Peyer's patch (tissue), 4 donors: ENCODE measurements around the gene ELAVL1.

Experiments used
- CTCF ChIP-seq, 6 experiments: fragments of 450-650 bp in 4 of 6; fragments of 200-600 bp in 2 of 6; sonication (generic) in 1 of 6; IDR thresholded peaks; one replicate each; pipeline ENCODE4 v1.5.1; 2017 to 2019; ENCODE audit warnings: antibody characterized with exemption in 6 of 6, mild to moderate bottlenecking in 3 of 6, moderate library complexity in 1 of 6
- POLR2A ChIP-seq, 2 donors: fragments of 450-650 bp; IDR thresholded peaks; one replicate each; pipeline ENCODE4 v1.5.1; 2017; ENCODE audit warnings: antibody characterized with exemption in 2 of 2, mild to moderate bottlenecking in 2 of 2, moderate library complexity in 2 of 2

GRCh38 chr19:8005534-8006256 lies at the start of gene ELAVL1:
- TF ChIP-seq CTCF (IDR thresholded peaks at IDR 0.05) (no peak), POLR2A (IDR thresholded peaks at IDR 0.05) (peak; percentile 47 to 59)
